ENCODE measurements around the gene PICALM.

DNA sequence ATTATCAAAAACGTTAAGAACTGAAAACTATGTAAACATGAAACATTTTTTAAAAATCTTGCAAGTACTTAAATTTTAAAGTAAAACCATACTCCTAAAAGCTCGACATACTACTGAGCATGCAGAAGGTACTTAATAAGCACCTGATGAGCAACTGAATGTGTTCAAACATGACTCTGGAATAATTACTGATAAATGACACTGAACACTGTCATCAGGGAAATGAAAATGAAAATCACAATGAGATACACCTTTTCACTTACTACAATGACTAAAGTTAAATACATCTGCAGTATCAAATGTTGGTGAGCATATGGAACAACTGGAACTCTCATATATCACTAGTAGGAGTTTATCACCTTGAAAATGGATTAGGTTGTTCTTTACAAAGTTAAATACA is 65.2 kb downstream of the PICALM start:
- TF ChIP-seq, protein P1, sequence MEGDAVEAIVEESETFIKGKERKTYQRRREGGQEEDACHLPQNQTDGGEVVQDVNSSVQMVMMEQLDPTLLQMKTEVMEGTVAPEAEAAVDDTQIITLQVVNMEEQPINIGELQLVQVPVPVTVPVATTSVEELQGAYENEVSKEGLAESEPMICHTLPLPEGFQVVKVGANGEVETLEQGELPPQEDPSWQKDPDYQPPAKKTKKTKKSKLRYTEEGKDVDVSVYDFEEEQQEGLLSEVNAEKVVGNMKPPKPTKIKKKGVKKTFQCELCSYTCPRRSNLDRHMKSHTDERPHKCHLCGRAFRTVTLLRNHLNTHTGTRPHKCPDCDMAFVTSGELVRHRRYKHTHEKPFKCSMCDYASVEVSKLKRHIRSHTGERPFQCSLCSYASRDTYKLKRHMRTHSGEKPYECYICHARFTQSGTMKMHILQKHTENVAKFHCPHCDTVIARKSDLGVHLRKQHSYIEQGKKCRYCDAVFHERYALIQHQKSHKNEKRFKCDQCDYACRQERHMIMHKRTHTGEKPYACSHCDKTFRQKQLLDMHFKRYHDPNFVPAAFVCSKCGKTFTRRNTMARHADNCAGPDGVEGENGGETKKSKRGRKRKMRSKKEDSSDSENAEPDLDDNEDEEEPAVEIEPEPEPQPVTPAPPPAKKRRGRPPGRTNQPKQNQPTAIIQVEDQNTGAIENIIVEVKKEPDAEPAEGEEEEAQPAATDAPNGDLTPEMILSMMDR (IDR thresholded peaks at IDR 0.05): no peak
- TF ChIP-seq EP300 (IDR thresholded peaks at IDR 0.05): no peak

Measured in suprapubic skin (tissue), 3 donors.